ENCODE results near the gene NCKAP5.

NCKAP5 gene

GRCh38 chr2:133516405-133517026 lies 51.7 kb downstream of the NCKAP5 start:
- TF ChIP-seq, protein P1, sequence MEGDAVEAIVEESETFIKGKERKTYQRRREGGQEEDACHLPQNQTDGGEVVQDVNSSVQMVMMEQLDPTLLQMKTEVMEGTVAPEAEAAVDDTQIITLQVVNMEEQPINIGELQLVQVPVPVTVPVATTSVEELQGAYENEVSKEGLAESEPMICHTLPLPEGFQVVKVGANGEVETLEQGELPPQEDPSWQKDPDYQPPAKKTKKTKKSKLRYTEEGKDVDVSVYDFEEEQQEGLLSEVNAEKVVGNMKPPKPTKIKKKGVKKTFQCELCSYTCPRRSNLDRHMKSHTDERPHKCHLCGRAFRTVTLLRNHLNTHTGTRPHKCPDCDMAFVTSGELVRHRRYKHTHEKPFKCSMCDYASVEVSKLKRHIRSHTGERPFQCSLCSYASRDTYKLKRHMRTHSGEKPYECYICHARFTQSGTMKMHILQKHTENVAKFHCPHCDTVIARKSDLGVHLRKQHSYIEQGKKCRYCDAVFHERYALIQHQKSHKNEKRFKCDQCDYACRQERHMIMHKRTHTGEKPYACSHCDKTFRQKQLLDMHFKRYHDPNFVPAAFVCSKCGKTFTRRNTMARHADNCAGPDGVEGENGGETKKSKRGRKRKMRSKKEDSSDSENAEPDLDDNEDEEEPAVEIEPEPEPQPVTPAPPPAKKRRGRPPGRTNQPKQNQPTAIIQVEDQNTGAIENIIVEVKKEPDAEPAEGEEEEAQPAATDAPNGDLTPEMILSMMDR (IDR thresholded peaks at IDR 0.05; ENCODE audit: low read depth, low read length, missing control alignments): no peak
- Histone ChIP-seq H3K27me3 (replicated peaks) (no peaks in the 10 kb centered on the region), H3K4me3 (ENCODE audit: low read depth, low read length) (no peak overlapping the region), H3K36me3 (replicated peaks) (no peaks in the 10 kb centered on the region), H3K27ac (no peak overlapping the region)
- in situ Hi-C loops (cut with HindIII; ENCODE audit: low pct_ligation_motif_present, low sequenced_read_pairs): no loop called here
- DNase-seq: no peak

- H3K4me3 ChIP-seq (ENCODE audit: low read depth, low read length): no peak overlapping the region
- TF ChIP-seq, protein P1 (IDR thresholded peaks at IDR 0.05; ENCODE audit: low read depth, low read length, missing control alignments): no peak
- in situ Hi-C loops (cut with HindIII; ENCODE audit: low pct_ligation_motif_present, low sequenced_read_pairs): no loop called here
- no peak overlapping the region for H3K27ac ChIP-seq
- no peaks in the 10 kb centered on the region for H3K36me3 ChIP-seq (replicated peaks)
- H3K27me3 ChIP-seq (replicated peaks): no peaks in the 10 kb centered on the region
- DNase-seq: no peak
Observed at GRCh38 chr2:133515271-133515670, 53.0 kb downstream of the NCKAP5 start.

DNA sequence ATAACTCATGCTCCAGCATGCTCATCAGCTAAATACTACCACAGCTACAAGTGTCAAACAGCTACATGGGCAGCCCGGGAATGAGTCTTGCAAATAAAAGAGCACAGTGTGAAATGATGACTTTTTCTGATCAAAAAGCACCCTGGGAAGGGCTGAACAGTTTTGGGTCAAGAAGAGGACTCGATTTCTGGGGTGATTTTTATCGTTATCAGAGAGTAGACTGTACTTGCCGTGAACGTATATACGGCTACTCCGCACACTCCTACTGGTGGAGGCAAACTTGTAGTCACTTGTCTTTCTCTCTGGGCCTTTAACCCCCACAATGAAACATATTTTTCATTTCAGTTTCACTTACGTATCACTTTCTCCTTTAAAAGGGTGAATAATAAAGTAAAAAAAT lies 54.4 kb downstream of the NCKAP5 start:
- no peak for DNase-seq
- no peaks in the 10 kb centered on the region for H3K27me3 ChIP-seq (replicated peaks)
- in situ Hi-C loops (cut with HindIII; ENCODE audit: low pct_ligation_motif_present, low sequenced_read_pairs): no loop called here
- TF ChIP-seq, protein P1 (IDR thresholded peaks at IDR 0.05; ENCODE audit: low read depth, low read length, missing control alignments): no peak
- H3K27ac ChIP-seq: no peak overlapping the region
- H3K4me3 ChIP-seq (ENCODE audit: low read depth, low read length): no peak overlapping the region
- H3K36me3 ChIP-seq (replicated peaks): no peaks in the 10 kb centered on the region

GRCh38 chr2:133512121-133512520 lies 56.1 kb downstream of the NCKAP5 start:
- H3K27ac ChIP-seq: no peak overlapping the region
- TF ChIP-seq, protein P1 (IDR thresholded peaks at IDR 0.05; ENCODE audit: low read depth, low read length, missing control alignments): no peak
- in situ Hi-C loops (cut with HindIII; ENCODE audit: low pct_ligation_motif_present, low sequenced_read_pairs): no loop called here
- H3K4me3 ChIP-seq (ENCODE audit: low read depth, low read length): no peak overlapping the region
- H3K27me3 ChIP-seq (replicated peaks): no peaks in the 10 kb centered on the region
- H3K36me3 ChIP-seq (replicated peaks): no peaks in the 10 kb centered on the region
- DNase-seq: no peak

GRCh38 chr2:133511679-133512078 lies 56.6 kb downstream of the NCKAP5 start:
- no peak for DNase-seq
- Histone ChIP-seq H3K27ac (no peak overlapping the region), H3K36me3 (replicated peaks) (no peaks in the 10 kb centered on the region), H3K27me3 (replicated peaks) (no peaks in the 10 kb centered on the region), H3K4me3 (ENCODE audit: low read depth, low read length) (no peak overlapping the region)
- in situ Hi-C loops (cut with HindIII; ENCODE audit: low pct_ligation_motif_present, low sequenced_read_pairs): no loop called here
- TF ChIP-seq, protein P1 (IDR thresholded peaks at IDR 0.05; ENCODE audit: low read depth, low read length, missing control alignments): no peak

- DNase-seq: no peak
- H3K4me3 ChIP-seq (ENCODE audit: low read depth, low read length): no peak overlapping the region
- H3K27me3 ChIP-seq (replicated peaks): no peaks in the 10 kb centered on the region
- TF ChIP-seq, protein P1 (IDR thresholded peaks at IDR 0.05; ENCODE audit: low read depth, low read length, missing control alignments): no peak
- in situ Hi-C loops (cut with HindIII; ENCODE audit: low pct_ligation_motif_present, low sequenced_read_pairs): no loop called here
- no peak overlapping the region for H3K27ac ChIP-seq
- H3K36me3 ChIP-seq (replicated peaks): no peaks in the 10 kb centered on the region
Observed at GRCh38 chr2:133509777-133510176, 58.5 kb downstream of the NCKAP5 start.

Data from brain microvascular endothelial cell (primary cell).